Endothelial cell of umbilical vein (primary cell): Measurements from ENCODE around the gene RABEPK.
"Not testable (repeated sequence)": the region's sequence is repeated elsewhere in the genome, so short reads cannot be mapped to it uniquely, and the experiment has no call there.

ENCODE experiments used
- CTCF ChIP-seq, 2 donors: IDR thresholded peaks; 1 replicate in 1 of 2; 2 replicates in 1 of 2; pipeline ENCODE4 v1.5.1; 2011; ENCODE audit warnings: low read length in 2 of 2, mild to moderate bottlenecking in 2 of 2, moderate library complexity in 2 of 2, control low read depth in 1 of 2, inconsistent platforms in 1 of 2, low read depth in 1 of 2; ENCODE audit not compliant: insufficient read depth in 1 of 2; ENCODE audit errors: extremely low read depth in 1 of 2
- MAX ChIP-seq: IDR thresholded peaks from 2 replicates; pipeline ENCODE4 v1.6.1; 2011; ENCODE audit not compliant: insufficient read depth, insufficient read length
- POLR2A ChIP-seq: IDR thresholded peaks from 2 replicates; pipeline ENCODE4 v1.6.1; 2012; ENCODE audit warnings: low read depth, mild to moderate bottlenecking, control low read depth, low read length
- POLR2AphosphoS5 ChIP-seq: IDR thresholded peaks from 2 replicates; pipeline ENCODE4 v1.6.1; 2012; ENCODE audit warnings: low read depth, mild to moderate bottlenecking, control low read depth, low read length, moderate library complexity; ENCODE audit not compliant: insufficient read depth

GRCh38 chr9:125224858-125225257 is 24.5 kb downstream of the RABEPK start:
- TF ChIP-seq POLR2AphosphoS5; POLR2A; CTCF (IDR thresholded peaks at IDR 0.05; ENCODE audit: extremely low read depth in 1 of 2, insufficient read depth in 1 of 2, low read depth in 1 of 2, low read length in 2 of 2); MAX: not testable (repeated sequence)
